CD14-positive monocyte (primary cell): Measurements from ENCODE around the gene LRRC4C. TPM values are rescaled to one million over a fixed set of nuclear protein-coding genes. Genes with fewer than 3 reads are reported as not detected.

Experiments used
- DNase-seq, 3 donors: peaks; one replicate each; pipeline ENCODE4 v3.0.0-alpha.2; 2011 to 2022
- H2AFZ ChIP-seq: 2 replicates; pipeline ENCODE4 v1.6.0; 2012; ENCODE audit warnings: mild to moderate bottlenecking, low read depth, low read length, inconsistent platforms; ENCODE audit not compliant: insufficient read depth, poor library complexity, severe bottlenecking
- H3K27ac ChIP-seq, 2 donors: 1 replicate in 1 of 2; 2 replicates in 1 of 2; pipeline ENCODE4 v1.5.1; 2012 to 2013; ENCODE audit warnings: low read length in 2 of 2, control low read depth in 1 of 2, inconsistent platforms in 1 of 2, low read depth in 1 of 2, mild to moderate bottlenecking in 1 of 2
- H3K27me3 ChIP-seq, 2 donors: one replicate each; pipeline versions ENCODE4 v1.6.0 to v1.6.1; 2011 to 2013; ENCODE audit warnings: low read length in 2 of 2; ENCODE audit not compliant: control insufficient read depth in 2 of 2, insufficient read depth in 2 of 2
- H3K36me3 ChIP-seq, 2 donors: replicated peaks in 1 of 2; 1 replicate in 1 of 2; 2 replicates in 1 of 2; pipeline versions ENCODE4 v1.5.1 to v1.6.1; 2012 to 2013; ENCODE audit warnings: low read length in 2 of 2, control low read depth in 1 of 2, inconsistent platforms in 1 of 2, mild to moderate bottlenecking in 1 of 2; ENCODE audit not compliant: insufficient read depth in 2 of 2, control insufficient read depth in 1 of 2
- H3K4me1 ChIP-seq, 2 donors: 1 replicate in 1 of 2; 2 replicates in 1 of 2; pipeline versions ENCODE4 v1.5.1 to v1.6.1; 2012 to 2013; ENCODE audit warnings: low read length in 2 of 2, control low read depth in 1 of 2, inconsistent platforms in 1 of 2, mild to moderate bottlenecking in 1 of 2, moderate library complexity in 1 of 2; ENCODE audit not compliant: insufficient read depth in 2 of 2, control insufficient read depth in 1 of 2
- H3K4me2 ChIP-seq: replicated peaks from 2 replicates; pipeline ENCODE3; 2012; ENCODE audit warnings: low read length, moderate library complexity, mild to moderate bottlenecking; ENCODE audit not compliant: poor library complexity, severe bottlenecking; ENCODE audit errors: extremely low read depth
- H3K4me3 ChIP-seq, 3 experiments: fragments of 200-600 bp in 1 of 3; sonication (generic) in 1 of 3; replicated peaks in 1 of 3; 1 replicate in 2 of 3; 2 replicates in 1 of 3; pipeline ENCODE4 v1.5.1; 2011 to 2013; ENCODE audit warnings: low read length in 3 of 3, mild to moderate bottlenecking in 3 of 3, control low read depth in 2 of 3, low read depth in 2 of 3, inconsistent platforms in 1 of 3, moderate library complexity in 1 of 3
- H3K79me2 ChIP-seq: 2 replicates; pipeline ENCODE4 v1.6.0; 2012; ENCODE audit warnings: mild to moderate bottlenecking, control low read depth, inconsistent platforms, low read length, moderate library complexity; ENCODE audit not compliant: insufficient read depth
- H3K9ac ChIP-seq: 2 replicates; pipeline ENCODE4 v1.6.0; 2017; ENCODE audit warnings: low read length, mild to moderate bottlenecking; ENCODE audit not compliant: insufficient read depth, poor library complexity, severe bottlenecking
- H3K9me3 ChIP-seq, 2 donors: replicated peaks in 1 of 2; 1 replicate in 1 of 2; 2 replicates in 1 of 2; pipeline versions ENCODE4 v1.5.1 to v1.6.1; 2012 to 2013; ENCODE audit warnings: low read length in 2 of 2, control low read depth in 1 of 2; ENCODE audit not compliant: control insufficient read depth in 1 of 2, insufficient read depth in 1 of 2
- H4K20me1 ChIP-seq: 2 replicates; pipeline ENCODE4 v1.6.0; 2012; ENCODE audit warnings: mild to moderate bottlenecking, low read length, control low read depth, moderate library complexity; ENCODE audit not compliant: insufficient read depth
- H3K27ac Mint-ChIP-seq, 7 donors: one replicate each; pipeline ENCODE4 v1.8.0; 2020; ENCODE audit warnings: mild to moderate bottlenecking in 7 of 7, mixed read lengths in 7 of 7, moderate library complexity in 6 of 7, inconsistent platforms in 2 of 7
- H3K27me3 Mint-ChIP-seq, 3 donors: one replicate each; pipeline ENCODE4 v1.8.0; 2021 to 2022; ENCODE audit warnings: low read depth in 3 of 3, mild to moderate bottlenecking in 3 of 3, mixed read lengths in 3 of 3, moderate library complexity in 3 of 3, inconsistent platforms in 1 of 3
- H3K36me3 Mint-ChIP-seq, 2 donors: one replicate each; pipeline ENCODE4 v1.8.0; 2020; ENCODE audit warnings: mixed read lengths in 2 of 2, inconsistent platforms in 1 of 2, mild to moderate bottlenecking in 1 of 2
- H3K4me1 Mint-ChIP-seq: one replicate; pipeline ENCODE4 v1.8.0; 2020; ENCODE audit warnings: mild to moderate bottlenecking, mixed read lengths
- H3K4me3 Mint-ChIP-seq, 2 donors: one replicate each; pipeline ENCODE4 v1.8.0; 2020; ENCODE audit warnings: mild to moderate bottlenecking in 2 of 2, mixed read lengths in 2 of 2, moderate library complexity in 1 of 2
- H3K9me3 Mint-ChIP-seq, 7 donors: one replicate each; pipeline ENCODE4 v1.8.0; 2020 to 2022; ENCODE audit warnings: mixed read lengths in 7 of 7, mild to moderate bottlenecking in 6 of 7, moderate library complexity in 6 of 7, inconsistent platforms in 2 of 7
- CTCF ChIP-seq: fragments of 200-600 bp; IDR thresholded peaks from one replicate; pipeline ENCODE4 v1.8.0; 2022; ENCODE audit warnings: antibody characterized with exemption, mild to moderate bottlenecking
- WGBS: methylation state at CpG from one replicate; pipeline ENCODE4 v1.1.5; 2013; ENCODE audit warnings: missing lambda C conversion rate; ENCODE audit not compliant: insufficient coverage; 5-methylcytosine and 5-hydroxymethylcytosine counted together
- intact Hi-C, 2 donors: fragments of 100-400 bp; cut with micrococcal nuclease; formaldehyde crosslinking; loops; one replicate each; pipeline versions ENCODE4 v1.15.0 to v1.15.1; 2023
- polyA plus RNA-seq, 3 donors: library from polyadenylated mRNA; depleted of rRNA in 1 of 3; unstranded in 2 of 3; stranded (reverse) in 1 of 3; fragments of 300-500 nt in 2 of 3; fragments of >200 nt in 1 of 3; fragmentation: Illumina TruSeq in 2 of 3; gene quantifications; 1 replicate in 2 of 3; 2 replicates in 1 of 3; pipeline ENCODE4 v1.2.3, GENCODE V29; 2012 to 2021

LRRC4C gene
- polyA plus RNA-seq, 3 donors: not detected

GRCh38 chr11:41099654-41100053 is 359.8 kb downstream of the LRRC4C start:
- H3K9me3 Mint-ChIP-seq: peaks cover 0 to 10% (median 1%) of the 10 kb centered on the region in 7 donors
- 63% methylated on average over 1 of the region's 1 CpG for WGBS
- Histone ChIP-seq H3K4me1 (no peaks in the 10 kb centered on the region), H3K27me3 (no peaks in the 10 kb centered on the region), H3K4me3 (no peak overlapping the region), H3K79me2 (no peaks in the 10 kb centered on the region), H3K36me3 (no peaks in the 10 kb centered on the region), H3K27ac (no peak overlapping the region), H3K4me2 (no peak overlapping the region), H3K9ac (no peak overlapping the region), H3K9me3 (peaks cover 3% of the 10 kb centered on the region in 2 donors), H2AFZ (no peak overlapping the region), H4K20me1 (no peaks in the 10 kb centered on the region)
- H3K27me3 Mint-ChIP-seq: peaks cover 0 to 2% (median 0%) of the 10 kb centered on the region in 3 donors
- H3K36me3 Mint-ChIP-seq: no peaks in the 10 kb centered on the region
- H3K27ac Mint-ChIP-seq: no peak overlapping the region
- intact Hi-C loops: no loop called here
- H3K4me3 Mint-ChIP-seq: no peak overlapping the region
- H3K4me1 Mint-ChIP-seq: no peaks in the 10 kb centered on the region
- no peak for TF ChIP-seq CTCF
- DNase-seq: no peak

- H3K4me2 ChIP-seq: no peak overlapping the region
- Mint-ChIP-seq H3K4me3 (no peak overlapping the region), H3K9me3 (peaks cover 0 to 4% (median 0%) of the 10 kb centered on the region in 7 donors), H3K4me1 (no peaks in the 10 kb centered on the region), H3K36me3 (no peaks in the 10 kb centered on the region), H3K27ac (no peak overlapping the region), H3K27me3 (no peaks in the 10 kb centered on the region)
- no peak for TF ChIP-seq CTCF
- DNase-seq: no peak
- no peaks in the 10 kb centered on the region for H3K9me3 ChIP-seq
- intact Hi-C loops: no loop called here
- H4K20me1 ChIP-seq: no peaks in the 10 kb centered on the region
- no peak overlapping the region for H3K27ac ChIP-seq
- no CpG with 5 or more reads among the region's 1 CpG for WGBS
- no peak overlapping the region for H2AFZ ChIP-seq
- no peaks in the 10 kb centered on the region for H3K4me1 ChIP-seq
- no peak overlapping the region for H3K9ac ChIP-seq
- no peaks in the 10 kb centered on the region for H3K27me3 ChIP-seq
- no peak overlapping the region for H3K4me3 ChIP-seq
- H3K36me3 ChIP-seq: no peaks in the 10 kb centered on the region
- no peaks in the 10 kb centered on the region for H3K79me2 ChIP-seq
Observed at GRCh38 chr11:41085123-41085522, 374.3 kb downstream of the LRRC4C start.
